Globus pallidus (tissue), 1 donor: ENCODE measurements around the gene ITPR3.

Experiments
- DNase-seq: peaks from one replicate; pipeline ENCODE4 v3.0.0-alpha.2; 2015; ENCODE audit warnings: low spot score

The ITPR3 gene

GRCh38 chr6:33670086-33670660, 49.1 kb downstream of the ITPR3 start:
- no peak for DNase-seq

DNA sequence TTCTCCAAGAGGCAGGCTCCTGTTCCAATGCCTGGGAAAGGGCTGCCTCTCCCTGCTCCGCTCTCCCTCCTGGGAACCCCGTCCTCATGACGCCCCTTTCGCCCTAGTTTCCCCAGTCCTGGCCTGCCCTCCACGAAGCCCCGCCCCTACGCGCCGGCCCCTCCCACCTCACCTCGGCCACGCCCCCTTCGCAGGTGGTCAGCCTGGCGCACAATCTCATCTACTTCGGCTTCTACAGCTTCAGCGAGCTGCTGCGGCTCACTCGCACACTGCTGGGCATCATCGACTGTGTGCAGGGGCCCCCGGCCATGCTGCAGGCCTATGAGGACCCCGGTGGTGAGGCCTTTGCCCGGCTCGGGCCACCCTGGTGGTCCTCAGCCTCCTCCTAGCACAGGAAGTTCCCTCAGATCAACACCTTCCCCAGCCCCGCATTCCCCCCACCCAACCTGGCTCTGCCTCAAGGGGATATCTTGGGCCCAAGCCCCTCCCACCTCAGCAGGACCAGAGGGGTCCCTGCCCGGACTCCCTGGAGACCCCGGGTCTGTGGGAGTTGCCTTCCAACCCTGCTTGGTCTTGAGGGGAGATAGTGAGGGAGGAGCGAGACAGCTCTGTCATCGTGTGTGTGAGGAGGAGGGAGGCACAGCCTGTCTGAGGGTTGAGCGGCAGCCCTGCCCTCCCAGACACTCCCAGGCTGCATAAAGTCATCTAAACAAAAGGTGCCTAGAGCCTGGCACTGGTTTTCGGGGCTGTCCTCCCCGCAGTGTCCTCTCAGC, 50.0 kb downstream of the ITPR3 start:
- no peak for DNase-seq

- no peak for DNase-seq
Measured at GRCh38 chr6:33671744-33672072, 50.6 kb downstream of the ITPR3 start.

- DNase-seq, result no peak
Measured at GRCh38 chr6:33672808-33673207, 51.7 kb downstream of the ITPR3 start.

DNA sequence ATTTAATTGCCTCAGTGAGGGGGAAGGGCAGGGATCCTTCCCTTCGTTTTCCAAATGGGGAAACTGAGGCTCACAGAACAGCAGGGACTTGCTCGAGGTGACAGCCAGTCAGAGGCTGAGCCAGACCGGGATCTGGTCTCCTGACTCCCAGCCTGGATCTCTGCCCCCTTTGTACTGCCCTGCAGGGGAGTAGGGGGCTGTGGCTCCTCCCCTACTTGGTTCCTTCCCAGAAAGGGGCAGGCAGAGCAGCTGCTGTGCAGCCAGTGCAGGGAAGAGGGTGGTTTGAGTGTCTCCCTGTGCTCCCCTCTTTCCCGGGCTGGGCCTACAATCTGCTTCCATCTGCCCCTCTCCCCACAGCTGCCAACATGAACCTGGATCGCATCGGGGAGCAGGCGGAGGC, 52.7 kb downstream of the ITPR3 start:
- DNase-seq, result no peak

DNA sequence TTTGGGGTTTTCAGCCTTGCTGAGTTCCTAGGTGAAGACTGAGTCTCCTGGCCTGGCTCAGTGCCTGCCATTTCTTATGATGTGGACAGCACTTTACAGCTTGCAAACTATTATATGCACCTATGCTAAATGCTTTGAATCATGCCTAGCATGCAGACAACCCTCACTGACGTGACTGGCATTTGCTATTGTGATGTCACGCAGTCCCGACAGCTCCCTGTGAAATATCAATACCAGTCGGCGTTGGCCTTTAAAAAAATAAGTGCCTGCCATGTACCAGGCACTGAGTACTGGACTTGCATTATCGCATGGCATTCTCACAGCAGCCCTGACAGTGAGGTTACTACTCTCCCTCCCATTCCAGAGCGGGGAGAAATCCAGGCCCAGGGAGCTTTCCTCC, 54.8 kb downstream of the ITPR3 start:
- no peak for DNase-seq

DNA sequence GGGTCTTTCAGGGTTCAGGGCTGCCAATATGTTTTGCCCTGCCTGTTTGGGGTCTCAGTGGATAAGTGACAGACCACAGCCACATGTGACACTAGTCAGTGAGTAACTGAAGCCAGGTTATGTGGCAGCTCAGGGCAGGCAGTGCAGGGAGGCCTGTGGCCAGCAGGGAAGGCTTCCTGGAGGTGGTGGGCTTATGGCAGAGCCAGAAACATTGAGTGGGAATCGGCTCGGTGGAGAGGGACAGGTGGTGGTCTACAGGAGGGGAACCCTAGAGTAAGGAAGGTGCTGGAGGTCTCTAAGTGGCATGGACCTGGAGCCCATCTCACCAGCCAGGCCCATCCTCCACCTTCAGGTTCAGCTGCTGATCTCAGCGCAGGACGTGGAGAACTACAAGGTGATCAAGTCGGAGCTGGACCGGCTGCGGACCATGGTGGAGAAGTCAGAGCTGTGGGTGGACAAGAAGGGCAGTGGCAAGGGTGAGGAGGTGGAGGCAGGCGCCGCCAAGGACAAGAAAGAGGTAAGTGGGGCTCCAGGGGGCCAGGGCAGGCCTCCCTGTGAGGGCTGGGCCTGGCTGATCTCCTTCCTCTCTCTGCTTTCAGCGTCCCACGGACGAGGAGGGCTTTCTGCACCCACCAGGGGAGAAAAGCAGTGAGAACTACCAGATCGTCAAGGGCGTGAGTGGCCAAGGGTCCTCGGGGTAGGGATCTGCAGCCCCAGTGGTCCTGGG, 55.5 kb downstream of the ITPR3 start:
- no peak for DNase-seq

- DNase-seq, result no peak
Measured at GRCh38 chr6:33677143-33677660, 56.1 kb downstream of the ITPR3 start.

- DNase-seq, result no peak
Measured at GRCh38 chr6:33677689-33678088, 56.6 kb downstream of the ITPR3 start.

DNA sequence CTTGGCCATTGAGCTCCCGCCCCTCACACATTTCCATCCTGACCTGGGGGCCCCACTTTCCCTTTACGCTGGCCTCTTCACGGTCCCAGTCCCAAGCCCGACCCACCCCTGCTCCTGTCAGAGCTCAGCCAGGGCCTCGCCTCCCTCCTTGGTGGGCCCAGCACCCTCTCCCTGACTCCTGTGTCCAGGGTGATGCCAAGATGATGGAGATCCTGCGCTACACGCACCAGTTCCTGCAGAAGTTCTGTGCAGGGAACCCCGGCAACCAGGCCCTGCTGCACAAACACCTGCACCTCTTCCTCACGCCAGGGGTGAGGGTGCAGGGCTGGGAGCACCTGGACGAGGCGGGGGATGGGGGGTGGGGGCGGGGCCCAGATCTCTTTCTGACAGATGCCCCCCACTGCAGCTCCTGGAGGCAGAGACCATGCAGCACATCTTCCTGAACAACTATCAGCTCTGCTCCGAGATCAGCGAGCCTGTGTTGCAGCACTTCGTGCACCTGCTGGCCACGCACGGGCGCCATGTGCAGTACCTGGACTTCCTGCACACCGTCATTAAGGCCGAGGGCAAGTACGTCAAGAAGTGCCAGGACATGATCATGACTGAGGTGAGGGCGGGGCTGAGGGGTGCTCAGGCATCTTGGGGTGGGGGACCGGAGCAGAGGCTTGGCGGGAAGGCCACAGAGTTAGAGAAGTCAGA, 57.3 kb downstream of the ITPR3 start:
- no peak for DNase-seq

- no peak for DNase-seq
Measured at GRCh38 chr6:33678932-33679490, 57.9 kb downstream of the ITPR3 start.

DNA sequence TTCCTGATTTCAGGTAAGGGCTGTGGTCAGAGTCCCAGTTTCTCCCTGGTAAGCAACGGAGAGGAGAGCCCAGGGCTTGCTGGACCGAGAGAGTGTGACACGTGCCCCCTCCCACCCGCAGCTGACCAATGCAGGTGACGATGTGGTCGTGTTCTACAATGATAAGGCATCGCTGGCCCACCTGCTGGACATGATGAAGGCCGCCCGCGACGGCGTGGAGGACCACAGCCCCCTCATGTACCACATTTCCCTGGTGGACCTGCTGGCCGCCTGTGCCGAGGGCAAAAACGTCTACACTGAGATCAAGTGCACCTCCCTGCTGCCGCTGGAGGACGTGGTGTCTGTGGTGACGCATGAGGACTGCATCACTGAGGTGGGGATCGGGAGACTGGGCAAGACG, 58.6 kb downstream of the ITPR3 start:
- DNase-seq, result no peak

GRCh38 chr6:33682341-33682740, 61.2 kb downstream of the ITPR3 start:
- no peak for DNase-seq

DNA sequence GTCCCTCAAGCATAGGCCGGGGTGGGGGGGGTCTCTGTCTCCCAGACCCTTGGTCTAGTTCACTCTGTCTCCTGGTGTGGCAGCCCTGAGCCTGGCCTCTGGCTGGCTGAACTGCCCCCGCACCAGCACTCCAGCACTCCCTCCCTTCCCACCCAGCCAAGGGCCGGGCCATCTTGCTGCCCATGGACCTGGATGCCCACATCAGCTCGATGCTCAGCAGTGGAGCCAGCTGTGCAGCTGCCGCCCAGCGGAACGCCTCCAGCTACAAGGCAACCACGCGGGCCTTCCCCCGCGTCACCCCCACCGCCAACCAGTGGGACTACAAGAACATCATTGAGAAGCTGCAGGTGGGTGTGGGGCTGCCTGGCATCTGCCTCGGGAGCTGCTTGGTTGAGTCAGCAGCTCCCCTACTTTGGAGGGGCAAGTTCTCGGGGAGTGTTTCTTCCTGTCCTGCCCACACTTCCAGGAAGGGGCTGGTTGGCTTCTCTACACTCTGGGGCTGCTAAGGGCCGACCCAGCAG, 62.0 kb downstream of the ITPR3 start:
- peak; percentile 77 for DNase-seq

DNA sequence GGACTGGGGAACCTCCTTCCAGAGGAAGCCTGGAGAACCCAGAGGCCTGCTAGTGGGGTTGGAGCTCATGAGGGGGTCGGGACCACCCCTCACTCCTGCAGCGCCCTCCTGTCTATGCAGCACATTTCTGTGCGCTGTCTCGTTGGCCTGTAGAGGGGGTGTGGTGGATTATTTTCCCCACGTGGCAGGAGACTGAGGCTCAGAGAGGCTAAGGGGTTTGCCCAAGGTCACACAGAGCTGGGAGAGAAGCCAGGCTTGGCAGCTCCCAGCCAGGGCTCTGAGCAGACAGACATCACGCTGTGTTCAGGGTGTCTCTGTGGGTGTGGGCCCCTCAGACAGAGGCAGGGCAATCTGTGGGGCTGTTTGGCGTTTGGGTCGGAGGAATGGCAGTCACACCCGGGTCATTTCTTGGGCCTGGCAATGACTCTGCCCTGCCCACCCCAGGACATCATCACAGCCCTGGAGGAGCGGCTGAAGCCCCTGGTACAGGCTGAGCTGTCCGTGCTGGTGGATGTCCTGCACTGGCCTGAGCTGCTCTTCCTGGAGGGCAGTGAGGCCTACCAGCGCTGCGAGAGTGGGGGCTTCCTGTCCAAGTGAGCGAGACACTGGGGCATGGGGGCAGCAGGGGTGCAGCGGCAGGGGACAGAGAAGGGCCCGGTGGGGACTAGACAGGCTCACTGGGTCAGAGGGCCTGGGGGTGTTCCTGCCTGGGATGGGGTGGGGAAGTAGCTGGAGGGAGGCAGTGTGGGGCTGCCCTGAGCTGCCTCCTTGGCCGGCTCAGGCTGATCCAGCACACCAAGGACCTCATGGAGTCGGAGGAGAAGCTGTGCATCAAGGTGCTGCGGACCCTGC, 62.7 kb downstream of the ITPR3 start:
- DNase-seq, result no peak

DNA sequence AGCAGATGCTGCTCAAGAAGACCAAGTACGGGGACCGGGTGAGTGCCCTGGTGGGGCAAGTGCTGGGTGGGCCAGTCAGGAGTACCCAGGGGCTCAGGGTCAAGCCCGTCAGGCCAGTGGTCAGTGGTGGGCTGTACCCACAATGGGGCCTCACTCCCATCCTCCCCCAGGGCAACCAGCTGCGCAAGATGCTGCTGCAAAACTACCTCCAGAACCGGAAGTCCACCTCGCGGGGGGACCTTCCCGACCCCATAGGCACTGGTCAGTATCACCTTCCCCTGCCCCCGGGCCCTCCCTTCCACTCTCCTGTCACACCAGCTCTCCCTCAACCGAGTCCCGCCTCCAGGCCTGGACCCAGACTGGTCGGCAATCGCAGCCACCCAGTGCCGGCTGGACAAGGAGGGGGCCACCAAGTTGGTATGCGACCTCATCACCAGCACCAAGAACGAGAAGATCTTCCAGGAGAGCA, 63.3 kb downstream of the ITPR3 start:
- no peak for DNase-seq

DNA sequence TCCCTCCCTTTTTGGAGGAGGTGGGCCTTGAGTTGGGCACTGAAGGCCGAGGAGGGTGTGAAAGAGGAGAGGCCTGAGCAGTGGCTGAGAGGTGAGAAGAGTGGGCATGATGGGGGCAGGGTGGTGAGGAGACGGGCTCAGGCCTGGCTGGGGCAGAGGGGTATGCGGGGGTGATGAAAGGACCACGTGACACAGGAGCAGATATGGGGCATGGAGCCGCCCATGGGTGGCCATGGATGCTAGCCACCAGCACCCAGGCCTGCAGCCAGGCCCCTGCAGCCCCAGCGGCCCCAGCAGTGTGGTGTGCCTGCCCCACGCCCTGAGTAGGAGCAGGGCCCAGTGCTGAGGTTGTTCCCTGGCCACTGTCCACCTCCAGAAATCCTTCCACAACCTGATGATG, 63.9 kb downstream of the ITPR3 start:
- DNase-seq, result no peak

GRCh38 chr6:33685411-33686224, 64.5 kb downstream of the ITPR3 start:
- DNase-seq, result no peak

DNA sequence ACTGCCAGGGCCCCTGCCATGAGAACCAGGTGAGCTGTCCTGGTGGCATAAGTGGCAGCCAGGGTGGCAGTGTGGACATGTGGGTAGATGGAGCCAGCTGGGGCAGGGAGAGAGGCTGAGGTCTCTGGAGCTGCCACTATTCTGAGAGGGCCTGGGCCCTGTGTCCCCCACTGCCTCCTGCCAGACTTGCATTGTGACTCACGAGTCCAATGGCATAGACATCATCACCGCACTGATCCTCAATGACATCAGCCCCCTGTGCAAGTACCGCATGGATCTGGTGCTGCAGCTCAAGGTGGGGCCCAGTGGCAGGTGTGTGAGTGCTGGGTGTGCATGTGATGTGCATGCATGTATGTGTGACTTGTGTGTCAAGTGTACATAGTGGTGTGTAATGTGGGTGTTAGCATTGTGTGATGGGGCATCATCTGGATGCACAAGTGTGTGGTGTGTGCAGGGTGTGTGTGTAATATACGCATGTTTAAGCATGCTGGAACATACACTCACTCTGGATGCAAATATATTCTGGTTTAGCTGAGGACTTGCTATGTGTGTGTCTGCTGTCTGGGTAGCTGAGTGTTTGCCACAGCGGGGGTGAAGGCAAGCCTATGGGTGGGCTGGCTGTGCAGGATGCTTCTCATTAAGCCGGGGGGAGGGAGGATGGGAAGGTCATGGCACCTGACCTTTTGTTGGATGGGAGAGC, 65.3 kb downstream of the ITPR3 start:
- no peak for DNase-seq
